ENCODE data around the gene CABP1.

GRCh38 chr12:120610560-120610959 is 29.9 kb upstream of the CABP1 start:
- TF ChIP-seq CTCF (conservative IDR thresholded peaks at IDR 0.05; ENCODE audit: low read depth, low read length) (no peak), EZH2 (IDR thresholded peaks at IDR 0.05; ENCODE audit: borderline replicate concordance, low read depth, low read length, poor library complexity, severe bottlenecking) (no peak)

All from A673 (cell line).